ENCODE data around the gene PIGL. TPM values are rescaled to one million over a fixed set of nuclear protein-coding genes. Genes with fewer than 3 reads are reported as not detected.

Gene PIGL
- total RNA-seq, 2 donors from 2014 or later, result 41.1 to 57.0 TPM

- no peak for TF ChIP-seq CTCF (conservative IDR thresholded peaks at IDR 0.05)
- H3K36me3 Mint-ChIP-seq (ENCODE audit: low read depth), result peaks cover 46% of the 10 kb centered on the region
- H3K4me3 ChIP-seq (ENCODE audit: low read length), result no peak overlapping the region
- no peak overlapping the region for H3K27ac ChIP-seq (ENCODE audit: low read depth, low read length)
- peaks cover 11% of the 10 kb centered on the region for H3K9me3 ChIP-seq (ENCODE audit: control insufficient read depth, low read length)
- H3K27me3 Mint-ChIP-seq (ENCODE audit: insufficient read depth), result no peaks in the 10 kb centered on the region
- H3K4me1 ChIP-seq (ENCODE audit: control insufficient read depth, insufficient read depth, low read length), result no peaks in the 10 kb centered on the region
- H3K27ac Mint-ChIP-seq, result no peak overlapping the region
- H3K27me3 ChIP-seq (ENCODE audit: control insufficient read depth, insufficient read depth, low read length, poor library complexity, severe bottlenecking), result no peaks in the 10 kb centered on the region
- H3K4me3 Mint-ChIP-seq, result no peak overlapping the region
- H3K9ac ChIP-seq (ENCODE audit: extremely low read depth, low read length, poor library complexity, severe bottlenecking), result no peak overlapping the region
- DNase-seq, result no peak
- peaks cover 23% of the 10 kb centered on the region for H3K9me3 Mint-ChIP-seq
- H3K36me3 ChIP-seq (ENCODE audit: control insufficient read depth, insufficient read depth, low read length), result peaks cover 30% of the 10 kb centered on the region
- peaks cover 6% of the 10 kb centered on the region for H3K4me1 Mint-ChIP-seq
Observed at GRCh38 chr17:16314189-16314588, 97.2 kb downstream of the PIGL start.

- Histone ChIP-seq H3K4me3 (ENCODE audit: low read length) (no peak overlapping the region), H3K9ac (ENCODE audit: extremely low read depth, low read length, poor library complexity, severe bottlenecking) (no peak overlapping the region), H3K9me3 (ENCODE audit: control insufficient read depth, low read length) (peaks cover 11% of the 10 kb centered on the region), H3K36me3 (ENCODE audit: control insufficient read depth, insufficient read depth, low read length) (peaks cover 30% of the 10 kb centered on the region), H3K27ac (ENCODE audit: low read depth, low read length) (no peak overlapping the region), H3K4me1 (ENCODE audit: control insufficient read depth, insufficient read depth, low read length) (no peaks in the 10 kb centered on the region), H3K27me3 (ENCODE audit: control insufficient read depth, insufficient read depth, low read length, poor library complexity, severe bottlenecking) (no peaks in the 10 kb centered on the region)
- Mint-ChIP-seq H3K27me3 (ENCODE audit: insufficient read depth) (no peaks in the 10 kb centered on the region), H3K4me3 (no peak overlapping the region), H3K36me3 (ENCODE audit: low read depth) (peaks cover 44% of the 10 kb centered on the region), H3K27ac (no peak overlapping the region), H3K9me3 (peaks cover 23% of the 10 kb centered on the region), H3K4me1 (peaks cover 6% of the 10 kb centered on the region)
- TF ChIP-seq CTCF (conservative IDR thresholded peaks at IDR 0.05), result no peak
- 89 to 90% methylated on average over 3 of the region's 3 CpGs for WGBS, 2 experiments (ENCODE audit: insufficient coverage in 1 of 2, insufficient read length in 1 of 2)
- DNase-seq, result no peak
Observed at GRCh38 chr17:16314859-16315258, 97.8 kb downstream of the PIGL start.

- Histone ChIP-seq H3K4me3 (ENCODE audit: low read length) (no peak overlapping the region), H3K27ac (ENCODE audit: low read depth, low read length) (no peak overlapping the region), H3K4me1 (ENCODE audit: control insufficient read depth, insufficient read depth, low read length) (no peaks in the 10 kb centered on the region), H3K9ac (ENCODE audit: extremely low read depth, low read length, poor library complexity, severe bottlenecking) (no peak overlapping the region), H3K36me3 (ENCODE audit: control insufficient read depth, insufficient read depth, low read length) (peaks cover 5% of the 10 kb centered on the region), H3K9me3 (ENCODE audit: control insufficient read depth, low read length) (no peaks in the 10 kb centered on the region), H3K27me3 (ENCODE audit: control insufficient read depth, insufficient read depth, low read length, poor library complexity, severe bottlenecking) (no peaks in the 10 kb centered on the region)
- TF ChIP-seq CTCF (conservative IDR thresholded peaks at IDR 0.05), result no peak
- Mint-ChIP-seq H3K4me1 (no peaks in the 10 kb centered on the region), H3K36me3 (ENCODE audit: low read depth) (peaks cover 19% of the 10 kb centered on the region), H3K4me3 (no peak overlapping the region), H3K27me3 (ENCODE audit: insufficient read depth) (no peaks in the 10 kb centered on the region), H3K27ac (no peak overlapping the region), H3K9me3 (no peaks in the 10 kb centered on the region)
- no peak for DNase-seq
- 80% methylated on average over 2 to 3 of the region's 3 CpGs for WGBS, 2 experiments (ENCODE audit: insufficient coverage in 1 of 2, insufficient read length in 1 of 2)
Observed at GRCh38 chr17:16319969-16320368, 103.0 kb downstream of the PIGL start.

Measured in endodermal cell (in vitro differentiated cells).